HL-60 (cell line): ENCODE results near the gene RNU6-8.

Experiments used
- DNase-seq, 2 experiments: peaks; one replicate each; pipeline ENCODE4 v3.0.0-alpha.2; 2010 to 2020; ENCODE audit warnings: low read depth in 1 of 2, low spot score in 1 of 2
- H3K27ac ChIP-seq: fragments of 250-450 bp; sonication (Bioruptor Pico); replicated peaks from 2 replicates; pipeline ENCODE4 v1.5.1; 2020; ENCODE audit warnings: mild to moderate bottlenecking, moderate library complexity
- H3K27me3 ChIP-seq: fragments of 250-450 bp; sonication (Bioruptor Pico); 2 replicates; pipeline ENCODE4 v1.5.1; 2021; ENCODE audit warnings: mild to moderate bottlenecking, moderate library complexity; ENCODE audit not compliant: insufficient read depth, poor library complexity, severe bottlenecking
- H3K4me3 ChIP-seq: replicated peaks from 2 replicates; pipeline ENCODE4 v1.5.1; 2011; ENCODE audit warnings: mild to moderate bottlenecking, control low read depth, low read length; ENCODE audit not compliant: insufficient read depth
- GABPA ChIP-seq: IDR thresholded peaks from 2 replicates; pipeline ENCODE4 v1.6.1; 2012; ENCODE audit warnings: low read depth
- POLR2AphosphoS5 ChIP-seq: IDR thresholded peaks from 2 replicates; pipeline ENCODE4 v1.6.1; 2012; ENCODE audit warnings: low read depth
- SPI1 ChIP-seq: IDR thresholded peaks from 2 replicates; pipeline ENCODE4 v1.6.1; 2012; ENCODE audit warnings: low read depth, mild to moderate bottlenecking, borderline replicate concordance
- TF ChIP-seq, protein P1 (sequence below): IDR thresholded peaks from one replicate; pipeline ENCODE4 v1.5.1; 2011; ENCODE audit warnings: low read length, control low read depth, inconsistent platforms; ENCODE audit not compliant: insufficient read depth
- TF ChIP-seq, protein P2 (sequence below): IDR thresholded peaks from 2 replicates; pipeline ENCODE4 v1.6.1; 2012; ENCODE audit warnings: low read depth; ENCODE audit not compliant: insufficient replicate concordance

Gene RNU6-8

DNA sequence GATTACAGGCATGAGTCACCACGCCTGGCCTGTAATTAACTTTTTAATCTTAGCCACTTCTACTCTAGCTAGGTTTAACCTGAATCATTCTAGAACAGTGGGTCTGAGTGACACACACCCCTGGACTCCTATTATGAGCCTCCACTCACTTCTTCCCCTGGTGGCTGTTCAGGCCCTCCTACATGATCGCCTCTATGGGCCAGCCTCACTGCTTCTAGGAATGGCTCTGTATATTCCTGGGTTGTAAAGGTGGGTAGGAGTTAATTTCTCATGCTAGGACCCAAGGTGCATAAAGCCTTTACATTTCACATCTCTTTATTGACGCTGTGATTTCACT, 8.0 kb upstream of the RNU6-8 start:
- no peak for TF ChIP-seq SPI1
- TF ChIP-seq, protein P1, sequence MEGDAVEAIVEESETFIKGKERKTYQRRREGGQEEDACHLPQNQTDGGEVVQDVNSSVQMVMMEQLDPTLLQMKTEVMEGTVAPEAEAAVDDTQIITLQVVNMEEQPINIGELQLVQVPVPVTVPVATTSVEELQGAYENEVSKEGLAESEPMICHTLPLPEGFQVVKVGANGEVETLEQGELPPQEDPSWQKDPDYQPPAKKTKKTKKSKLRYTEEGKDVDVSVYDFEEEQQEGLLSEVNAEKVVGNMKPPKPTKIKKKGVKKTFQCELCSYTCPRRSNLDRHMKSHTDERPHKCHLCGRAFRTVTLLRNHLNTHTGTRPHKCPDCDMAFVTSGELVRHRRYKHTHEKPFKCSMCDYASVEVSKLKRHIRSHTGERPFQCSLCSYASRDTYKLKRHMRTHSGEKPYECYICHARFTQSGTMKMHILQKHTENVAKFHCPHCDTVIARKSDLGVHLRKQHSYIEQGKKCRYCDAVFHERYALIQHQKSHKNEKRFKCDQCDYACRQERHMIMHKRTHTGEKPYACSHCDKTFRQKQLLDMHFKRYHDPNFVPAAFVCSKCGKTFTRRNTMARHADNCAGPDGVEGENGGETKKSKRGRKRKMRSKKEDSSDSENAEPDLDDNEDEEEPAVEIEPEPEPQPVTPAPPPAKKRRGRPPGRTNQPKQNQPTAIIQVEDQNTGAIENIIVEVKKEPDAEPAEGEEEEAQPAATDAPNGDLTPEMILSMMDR = no peak
- TF ChIP-seq, protein P2, sequence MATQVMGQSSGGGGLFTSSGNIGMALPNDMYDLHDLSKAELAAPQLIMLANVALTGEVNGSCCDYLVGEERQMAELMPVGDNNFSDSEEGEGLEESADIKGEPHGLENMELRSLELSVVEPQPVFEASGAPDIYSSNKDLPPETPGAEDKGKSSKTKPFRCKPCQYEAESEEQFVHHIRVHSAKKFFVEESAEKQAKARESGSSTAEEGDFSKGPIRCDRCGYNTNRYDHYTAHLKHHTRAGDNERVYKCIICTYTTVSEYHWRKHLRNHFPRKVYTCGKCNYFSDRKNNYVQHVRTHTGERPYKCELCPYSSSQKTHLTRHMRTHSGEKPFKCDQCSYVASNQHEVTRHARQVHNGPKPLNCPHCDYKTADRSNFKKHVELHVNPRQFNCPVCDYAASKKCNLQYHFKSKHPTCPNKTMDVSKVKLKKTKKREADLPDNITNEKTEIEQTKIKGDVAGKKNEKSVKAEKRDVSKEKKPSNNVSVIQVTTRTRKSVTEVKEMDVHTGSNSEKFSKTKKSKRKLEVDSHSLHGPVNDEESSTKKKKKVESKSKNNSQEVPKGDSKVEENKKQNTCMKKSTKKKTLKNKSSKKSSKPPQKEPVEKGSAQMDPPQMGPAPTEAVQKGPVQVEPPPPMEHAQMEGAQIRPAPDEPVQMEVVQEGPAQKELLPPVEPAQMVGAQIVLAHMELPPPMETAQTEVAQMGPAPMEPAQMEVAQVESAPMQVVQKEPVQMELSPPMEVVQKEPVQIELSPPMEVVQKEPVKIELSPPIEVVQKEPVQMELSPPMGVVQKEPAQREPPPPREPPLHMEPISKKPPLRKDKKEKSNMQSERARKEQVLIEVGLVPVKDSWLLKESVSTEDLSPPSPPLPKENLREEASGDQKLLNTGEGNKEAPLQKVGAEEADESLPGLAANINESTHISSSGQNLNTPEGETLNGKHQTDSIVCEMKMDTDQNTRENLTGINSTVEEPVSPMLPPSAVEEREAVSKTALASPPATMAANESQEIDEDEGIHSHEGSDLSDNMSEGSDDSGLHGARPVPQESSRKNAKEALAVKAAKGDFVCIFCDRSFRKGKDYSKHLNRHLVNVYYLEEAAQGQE = no peak
- no peak for TF ChIP-seq GABPA
- TF ChIP-seq POLR2AphosphoS5 = no peak
- peaks cover 5% of the 10 kb centered on the region for H3K27me3 ChIP-seq
- no peak overlapping the region for H3K4me3 ChIP-seq
- H3K27ac ChIP-seq = no peak overlapping the region
- DNase-seq = no peak

DNA sequence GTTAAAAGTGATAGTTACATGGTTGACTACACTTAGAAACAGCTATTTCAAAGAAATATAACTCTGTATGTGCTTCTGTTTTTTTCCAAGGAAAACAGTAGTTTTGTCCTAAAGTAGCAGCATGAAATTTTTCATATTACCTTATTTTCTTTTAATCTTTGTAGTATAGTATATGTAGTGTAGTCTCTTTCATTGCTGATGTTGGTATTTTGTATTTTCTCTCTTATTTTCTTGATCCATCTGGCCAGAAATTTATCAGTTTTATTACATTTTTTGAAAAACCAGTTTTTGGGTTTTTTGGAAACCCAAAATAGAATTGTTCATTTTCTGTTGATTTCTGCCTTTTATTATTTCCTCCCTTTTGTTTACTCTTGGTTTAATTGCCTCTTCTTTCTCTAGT, 6.4 kb upstream of the RNU6-8 start:
- Histone ChIP-seq H3K27ac (no peak overlapping the region), H3K4me3 (no peak overlapping the region), H3K27me3 (peaks cover 5% of the 10 kb centered on the region)
- no peak for DNase-seq
- TF ChIP-seq, protein P2 = no peak
- TF ChIP-seq, protein P1 = no peak
- TF ChIP-seq POLR2AphosphoS5 = no peak
- TF ChIP-seq SPI1 = no peak
- no peak for TF ChIP-seq GABPA

DNA sequence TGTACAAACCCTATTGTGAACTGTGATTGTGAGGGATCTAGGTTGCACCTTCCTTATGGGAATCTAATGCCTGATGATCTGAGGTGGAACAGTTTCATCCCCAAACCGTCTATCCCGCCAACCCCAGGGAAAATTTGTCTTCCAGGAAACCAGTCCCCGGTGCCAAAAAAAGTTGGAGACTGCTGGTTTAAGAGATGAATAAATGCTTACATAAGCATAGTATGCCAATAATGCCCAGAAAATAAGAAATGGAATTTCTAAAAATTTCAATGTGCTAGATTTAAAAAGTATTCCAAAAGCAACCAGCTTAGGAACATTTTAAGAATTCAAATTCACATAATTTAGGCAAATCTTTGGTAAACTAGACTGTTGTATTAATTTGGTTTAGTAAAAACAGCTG, 5.4 kb upstream of the RNU6-8 start:
- TF ChIP-seq GABPA (no peak), POLR2AphosphoS5 (no peak), SPI1 (no peak)
- TF ChIP-seq, protein P2 = no peak
- TF ChIP-seq, protein P1 = no peak
- Histone ChIP-seq H3K27me3 (peaks cover 5% of the 10 kb centered on the region), H3K27ac (no peak overlapping the region), H3K4me3 (no peak overlapping the region)
- DNase-seq = no peak
